ENCODE data around the gene DAZAP1. TPM values are rescaled to one million over a fixed set of nuclear protein-coding genes. Genes with fewer than 3 reads are reported as not detected.

DAZAP1 gene
- total and polyA plus RNA-seq, 2 of the 4 experiments (the other 2 are of a cell fraction): 22.0 to 62.8 TPM

DNA sequence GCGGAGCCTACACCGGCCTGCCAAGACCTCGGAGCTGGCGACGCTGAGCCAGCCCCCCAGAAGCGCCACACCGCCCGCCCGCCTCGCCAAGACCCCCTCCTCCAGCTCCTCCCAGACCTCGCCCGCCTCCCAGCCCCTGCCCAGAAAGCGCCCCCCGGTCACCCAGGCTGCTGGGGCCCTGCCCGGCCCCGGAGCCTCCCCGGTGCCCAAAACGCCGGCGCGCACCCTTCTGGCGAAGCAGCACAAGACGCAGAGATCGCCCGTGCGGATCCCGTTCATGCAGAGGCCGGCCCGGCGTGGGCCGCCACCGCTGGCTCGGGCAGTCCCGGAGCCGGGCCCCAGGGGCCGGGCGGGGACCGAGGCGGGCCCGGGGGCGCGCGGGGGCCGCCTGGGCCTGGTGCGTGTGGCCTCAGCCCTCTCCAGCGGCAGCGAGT, 61.5 kb downstream of the DAZAP1 start:
- ChIA-PET CTCF (no interaction called here), POLR2A (ENCODE audit: unreplicated experiment) (interaction anchor here (0.6 kb wide), 1 partner anchor 102 kb away, joined by 3 read pairs; no protein-coding TSS in a partner anchor)
- Histone ChIP-seq H2BK20ac (ENCODE audit: low read depth, low read length) (no peak overlapping the region), H3K18ac (ENCODE audit: low read depth, low read length) (no peak overlapping the region), H2AK9ac (replicated peaks; ENCODE audit: low read depth, low read length, poor library complexity) (no peak overlapping the region), H2AFZ (replicated peaks; ENCODE audit: low read length, poor library complexity) (no peak overlapping the region), H3K36me3 (ENCODE audit: control insufficient read depth, insufficient read depth, low read length) (no peaks in the 10 kb centered on the region), H2BK15ac (ENCODE audit: low read depth, low read length) (no peak overlapping the region), H3K9me3 (ENCODE audit: control insufficient read depth, insufficient read depth, low read length) (no peaks in the 10 kb centered on the region; the same call in 1 of the 2 replicates), H2AK5ac (ENCODE audit: low read depth, low read length) (no peak overlapping the region), H3K4me3 (ENCODE audit: insufficient read depth, low read depth, low read length) (0 out of 2 replicates have a peak overlapping the region, but pooled peaks have one; percentile 5), H3K9me1 (ENCODE audit: insufficient read depth, low read length) (no peaks in the 10 kb centered on the region), H3K27ac (ENCODE audit: insufficient read depth, low read length) (no peak overlapping the region), H3K23ac (ENCODE audit: low read depth, low read length) (no peak overlapping the region), H3K14ac (replicated peaks; ENCODE audit: low read depth, low read length) (no peak overlapping the region), H3K79me1 (ENCODE audit: low read depth in 1 of 2, low read length in 2 of 2) (peaks cover 0 to 13% of the 10 kb centered on the region in 2 experiments; a peak in 1 of 4 replicates), H4K91ac (ENCODE audit: insufficient read depth, low read depth, low read length) (no peak overlapping the region), H3K4ac (ENCODE audit: low read depth, low read length) (no peak overlapping the region), H4K5ac (ENCODE audit: low read depth, low read length) (no peak overlapping the region), H2BK120ac (ENCODE audit: low read depth, low read length) (no peak overlapping the region), H3K56ac (ENCODE audit: extremely low read depth, insufficient read depth, low read length) (no peak overlapping the region), H3K27me3 (ENCODE audit: control insufficient read depth, insufficient read depth, low read length) (peaks cover 69% of the 10 kb centered on the region), H3K9ac (ENCODE audit: low read depth, low read length) (no peak overlapping the region), H4K20me1 (ENCODE audit: insufficient read depth, low read length) (peaks cover 81% of the 10 kb centered on the region), H2BK5ac (ENCODE audit: low read depth, low read length, poor library complexity, severe bottlenecking) (no peak overlapping the region), H4K8ac (ENCODE audit: low read depth in 2 of 2, low read length in 2 of 2) (no peak overlapping the region), H3K4me2 (ENCODE audit: low read depth, low read length) (peak overlapping the region; percentile 5; the same call in 1 of the 2 replicates), H3K4me1 (ENCODE audit: control insufficient read depth, insufficient read depth, low read length) (peaks cover 21% of the 10 kb centered on the region)
- no TSS peak for BruUV-seq (replicated peaks)
- dilution Hi-C loops (cut with HindIII; ENCODE audit: low sequenced_read_pairs, unreplicated experiment) (no loop called here), intact Hi-C loops (cut with micrococcal nuclease) (no loop called here), in situ Hi-C loops (cut with MboI; ENCODE audit: low sequenced_read_pairs) (no loop called here)
- WGBS, 2 experiments (ENCODE audit: extremely low coverage in 2 of 2, insufficient read length in 1 of 2): 4% methylated on average over 40 of the region's 47 CpGs; no CpG with 5 or more reads in 1 of the 2 experiments
- DNase-seq (peak; percentile 37), ATAC-seq (ENCODE audit: low read depth) (peak; percentile 27)
- TF ChIP-seq CHD1 (IDR thresholded peaks at IDR 0.05; ENCODE audit: low read depth, low read length): no peak
- TF ChIP-seq, protein P1, sequence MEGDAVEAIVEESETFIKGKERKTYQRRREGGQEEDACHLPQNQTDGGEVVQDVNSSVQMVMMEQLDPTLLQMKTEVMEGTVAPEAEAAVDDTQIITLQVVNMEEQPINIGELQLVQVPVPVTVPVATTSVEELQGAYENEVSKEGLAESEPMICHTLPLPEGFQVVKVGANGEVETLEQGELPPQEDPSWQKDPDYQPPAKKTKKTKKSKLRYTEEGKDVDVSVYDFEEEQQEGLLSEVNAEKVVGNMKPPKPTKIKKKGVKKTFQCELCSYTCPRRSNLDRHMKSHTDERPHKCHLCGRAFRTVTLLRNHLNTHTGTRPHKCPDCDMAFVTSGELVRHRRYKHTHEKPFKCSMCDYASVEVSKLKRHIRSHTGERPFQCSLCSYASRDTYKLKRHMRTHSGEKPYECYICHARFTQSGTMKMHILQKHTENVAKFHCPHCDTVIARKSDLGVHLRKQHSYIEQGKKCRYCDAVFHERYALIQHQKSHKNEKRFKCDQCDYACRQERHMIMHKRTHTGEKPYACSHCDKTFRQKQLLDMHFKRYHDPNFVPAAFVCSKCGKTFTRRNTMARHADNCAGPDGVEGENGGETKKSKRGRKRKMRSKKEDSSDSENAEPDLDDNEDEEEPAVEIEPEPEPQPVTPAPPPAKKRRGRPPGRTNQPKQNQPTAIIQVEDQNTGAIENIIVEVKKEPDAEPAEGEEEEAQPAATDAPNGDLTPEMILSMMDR (conservative IDR thresholded peaks at IDR 0.05; ENCODE audit: low read depth, low read length): 0 out of 2 replicates have a peak, but pooled peaks have one; percentile 6
